Tibial artery (tissue), 4 donors: ENCODE measurements around the gene TEDC1.

Experiments used
- DNase-seq, 2 donors: peaks; one replicate each; pipeline ENCODE4 v3.0.0-alpha.2; 2019
- H3K27ac ChIP-seq, 2 donors: fragments of 200-600 bp; sonication (generic) in 1 of 2; 1 replicate in 1 of 2; 2 replicates in 1 of 2; pipeline ENCODE4 v1.5.1; 2018 to 2019; ENCODE audit warnings: mild to moderate bottlenecking in 1 of 2
- H3K27me3 ChIP-seq, 2 donors: fragments of 200-600 bp; sonication (generic) in 1 of 2; one replicate each; pipeline versions ENCODE4 v1.5.1 to v1.6.0; 2016 to 2019
- H3K36me3 ChIP-seq, 3 donors: fragments of 200-600 bp; sonication (generic) in 2 of 3; one replicate each; pipeline ENCODE4 v1.5.1; 2016 to 2019; ENCODE audit warnings: mild to moderate bottlenecking in 2 of 3
- H3K4me1 ChIP-seq, 4 donors: fragments of 200-600 bp; sonication (generic) in 2 of 4; 1 replicate in 3 of 4; 2 replicates in 1 of 4; pipeline ENCODE4 v1.5.1; 2016 to 2019
- H3K4me3 ChIP-seq, 2 donors: fragments of 200-600 bp; sonication (generic) in 1 of 2; 1 replicate in 1 of 2; 2 replicates in 1 of 2; pipeline ENCODE4 v1.5.1; 2018 to 2019; ENCODE audit warnings: mild to moderate bottlenecking in 2 of 2
- H3K9me3 ChIP-seq, 3 donors: fragments of 200-600 bp; sonication (generic) in 1 of 3; one replicate each; pipeline ENCODE4 v1.5.1; 2016 to 2019
- CTCF ChIP-seq, 2 experiments: fragments of 200-600 bp in 1 of 2; fragments of 450-650 bp in 1 of 2; IDR thresholded peaks; one replicate each; pipeline ENCODE4 v1.5.1; 2017 to 2019; ENCODE audit warnings: antibody characterized with exemption in 2 of 2, mild to moderate bottlenecking in 1 of 2, moderate library complexity in 1 of 2
- intact Hi-C: fragments of 100-400 bp; cut with DNase I; formaldehyde crosslinking; loops from one replicate; pipeline ENCODE4 v1.15.0; 2023; ENCODE audit warnings: low total_unique reads

TEDC1 gene

GRCh38 chr14:105498430-105499255 lies 7.6 kb downstream of the TEDC1 start:
- no peak overlapping the region for H3K27ac ChIP-seq
- intact Hi-C loops = loop anchor here (10.0 kb wide), 2 partner anchors 194 to 514 kb away; partner anchors contain the start of genes BRF1 and CLBA1
- TF ChIP-seq CTCF (IDR thresholded peaks at IDR 0.05) = no peak
- DNase-seq = peak in 1 of 2 donors; percentile 63
- H3K4me1 ChIP-seq = peaks cover 0 to 13% (median 0%) of the 10 kb centered on the region in 4 donors
- no peaks in the 10 kb centered on the region for H3K27me3 ChIP-seq
- no peak overlapping the region for H3K4me3 ChIP-seq
- H3K9me3 ChIP-seq = no peaks in the 10 kb centered on the region
- H3K36me3 ChIP-seq = peaks cover 10 to 21% (median 16%) of the 10 kb centered on the region in 3 donors

- no peak overlapping the region for H3K27ac ChIP-seq
- TF ChIP-seq CTCF (IDR thresholded peaks at IDR 0.05) = no peak
- peak in 1 of 2 donors; percentile 65 for DNase-seq
Measured at GRCh38 chr14:105499256-105500035, 8.4 kb downstream of the TEDC1 start.

GRCh38 chr14:105500036-105500725 lies 9.1 kb downstream of the TEDC1 start:
- intact Hi-C loops = no loop called here
- H3K9me3 ChIP-seq = no peaks in the 10 kb centered on the region
- H3K36me3 ChIP-seq = peaks cover 10 to 20% (median 16%) of the 10 kb centered on the region in 3 donors
- H3K27me3 ChIP-seq = no peaks in the 10 kb centered on the region
- no peak overlapping the region for H3K27ac ChIP-seq
- DNase-seq = peak in 1 of 2 donors; percentile 67
- no peak for TF ChIP-seq CTCF (IDR thresholded peaks at IDR 0.05)
- H3K4me3 ChIP-seq = no peak overlapping the region
- peaks cover 0 to 11% (median 0%) of the 10 kb centered on the region in 4 donors for H3K4me1 ChIP-seq

More at GRCh38 chr14:105499256-105500035, 8.4 kb downstream of the TEDC1 start:
- H3K36me3 ChIP-seq = peaks cover 10 to 20% (median 16%) of the 10 kb centered on the region in 3 donors
- intact Hi-C loops = loop anchor here (10.0 kb wide), 2 partner anchors 195 to 515 kb away; partner anchors contain the start of genes BRF1 and CLBA1
- H3K4me3 ChIP-seq = no peak overlapping the region
- H3K27me3 ChIP-seq = no peaks in the 10 kb centered on the region
- no peaks in the 10 kb centered on the region for H3K9me3 ChIP-seq
- peaks cover 0 to 13% (median 0%) of the 10 kb centered on the region in 4 donors for H3K4me1 ChIP-seq

GRCh38 chr14:105500726-105501101 lies 9.7 kb downstream of the TEDC1 start:
- intact Hi-C loops = no loop called here
- H3K27me3 ChIP-seq = no peaks in the 10 kb centered on the region
- peaks cover 10 to 20% (median 16%) of the 10 kb centered on the region in 3 donors for H3K36me3 ChIP-seq
- H3K9me3 ChIP-seq = no peaks in the 10 kb centered on the region
- H3K4me1 ChIP-seq = peaks cover 0 to 6% (median 0%) of the 10 kb centered on the region in 4 donors
- H3K27ac ChIP-seq = no peak overlapping the region
- H3K4me3 ChIP-seq = no peak overlapping the region
- no peak for TF ChIP-seq CTCF (IDR thresholded peaks at IDR 0.05)
- peak in 1 of 2 donors; percentile 61 for DNase-seq
